VCaP (cell line): ENCODE data around the gene CNNM3.

Experiments used
- H3K27ac ChIP-seq: fragments of 450-650 bp; 2 replicates; pipeline ENCODE4 v1.5.1; 2017
- TF ChIP-seq, protein P1 (sequence below): fragments of 450-650 bp; conservative IDR thresholded peaks from 2 replicates; pipeline ENCODE4 v1.5.1; 2017; ENCODE audit warnings: mild to moderate bottlenecking, moderate library complexity

The CNNM3 gene

DNA sequence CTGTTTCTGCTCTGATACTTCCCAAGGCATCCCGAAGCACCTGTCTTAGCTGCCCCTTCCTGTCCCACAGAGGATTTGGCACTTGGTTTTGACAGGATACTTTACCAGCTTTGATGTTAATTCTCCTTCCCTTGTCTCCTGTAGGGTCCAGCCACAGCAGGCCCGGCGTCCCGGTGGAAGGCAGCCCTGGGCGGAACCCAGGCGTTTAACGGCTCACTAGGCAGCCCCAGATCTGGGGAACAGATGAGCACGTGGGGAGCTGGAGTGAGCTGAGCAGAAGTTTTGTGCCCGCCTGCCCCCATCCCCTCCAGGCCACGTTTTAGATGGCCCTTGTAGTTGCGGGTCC lies 16.3 kb downstream of the CNNM3 start:
- TF ChIP-seq, protein P1, sequence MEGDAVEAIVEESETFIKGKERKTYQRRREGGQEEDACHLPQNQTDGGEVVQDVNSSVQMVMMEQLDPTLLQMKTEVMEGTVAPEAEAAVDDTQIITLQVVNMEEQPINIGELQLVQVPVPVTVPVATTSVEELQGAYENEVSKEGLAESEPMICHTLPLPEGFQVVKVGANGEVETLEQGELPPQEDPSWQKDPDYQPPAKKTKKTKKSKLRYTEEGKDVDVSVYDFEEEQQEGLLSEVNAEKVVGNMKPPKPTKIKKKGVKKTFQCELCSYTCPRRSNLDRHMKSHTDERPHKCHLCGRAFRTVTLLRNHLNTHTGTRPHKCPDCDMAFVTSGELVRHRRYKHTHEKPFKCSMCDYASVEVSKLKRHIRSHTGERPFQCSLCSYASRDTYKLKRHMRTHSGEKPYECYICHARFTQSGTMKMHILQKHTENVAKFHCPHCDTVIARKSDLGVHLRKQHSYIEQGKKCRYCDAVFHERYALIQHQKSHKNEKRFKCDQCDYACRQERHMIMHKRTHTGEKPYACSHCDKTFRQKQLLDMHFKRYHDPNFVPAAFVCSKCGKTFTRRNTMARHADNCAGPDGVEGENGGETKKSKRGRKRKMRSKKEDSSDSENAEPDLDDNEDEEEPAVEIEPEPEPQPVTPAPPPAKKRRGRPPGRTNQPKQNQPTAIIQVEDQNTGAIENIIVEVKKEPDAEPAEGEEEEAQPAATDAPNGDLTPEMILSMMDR: no peak
- no peak overlapping the region for H3K27ac ChIP-seq

DNA sequence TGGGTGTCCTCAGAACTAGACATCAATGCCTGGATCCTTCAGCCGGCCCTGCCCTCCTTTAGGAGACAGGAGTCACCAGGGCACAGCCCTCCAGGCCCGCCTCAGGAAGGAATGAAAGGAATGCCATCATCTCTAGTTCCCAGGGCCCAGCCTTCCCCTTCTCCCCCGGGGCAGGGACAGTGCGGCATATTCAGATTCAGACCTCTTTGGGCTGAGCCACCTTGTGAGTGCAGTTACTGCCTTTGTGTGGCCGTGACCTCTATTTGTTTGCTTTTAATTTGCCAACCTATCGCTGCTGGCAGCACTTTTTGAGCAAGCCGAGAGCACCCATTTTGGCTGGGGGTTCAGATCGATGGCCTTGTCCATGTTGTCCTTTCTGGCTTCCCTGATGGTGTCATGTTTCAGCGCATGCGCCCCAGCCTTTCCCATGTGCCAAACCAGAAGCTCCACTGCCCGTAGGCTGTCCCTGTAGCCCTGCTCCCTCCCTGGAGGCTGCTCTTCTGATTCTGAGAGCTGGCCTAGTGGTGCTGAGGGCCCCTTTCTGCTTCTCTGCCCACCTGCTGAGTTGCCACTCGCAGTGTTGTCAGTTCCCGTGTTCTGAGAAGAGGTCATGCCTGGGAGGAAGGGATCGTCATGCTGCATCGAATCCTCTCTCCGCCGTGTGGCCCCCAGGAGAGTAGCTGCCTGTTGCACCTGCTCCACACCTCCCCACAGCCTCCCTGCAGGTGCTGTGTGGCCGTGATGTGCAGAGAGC lies 16.9 kb downstream of the CNNM3 start:
- TF ChIP-seq, protein P1: no peak
- no peak overlapping the region for H3K27ac ChIP-seq

DNA sequence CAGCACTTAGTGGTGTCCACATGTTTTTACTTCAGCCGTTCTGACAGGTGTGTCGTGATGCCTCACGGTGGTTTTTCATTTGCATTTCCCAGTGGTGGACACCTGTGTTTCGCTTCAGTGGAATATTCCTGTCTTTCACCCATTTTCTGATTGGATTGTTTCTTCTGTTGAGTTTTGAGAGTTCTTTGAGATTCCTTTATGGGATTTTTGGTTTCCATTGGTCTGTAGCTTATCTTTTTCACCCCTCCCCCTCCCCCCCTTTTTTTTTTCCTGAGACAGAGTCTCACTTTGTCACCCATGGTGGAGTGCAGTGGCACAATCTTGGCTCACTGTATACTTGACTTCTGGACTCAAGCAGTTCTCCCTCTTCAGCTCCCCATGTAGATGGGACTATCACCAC lies 19.8 kb downstream of the CNNM3 start:
- H3K27ac ChIP-seq: no peak overlapping the region
- TF ChIP-seq, protein P1: no peak

DNA sequence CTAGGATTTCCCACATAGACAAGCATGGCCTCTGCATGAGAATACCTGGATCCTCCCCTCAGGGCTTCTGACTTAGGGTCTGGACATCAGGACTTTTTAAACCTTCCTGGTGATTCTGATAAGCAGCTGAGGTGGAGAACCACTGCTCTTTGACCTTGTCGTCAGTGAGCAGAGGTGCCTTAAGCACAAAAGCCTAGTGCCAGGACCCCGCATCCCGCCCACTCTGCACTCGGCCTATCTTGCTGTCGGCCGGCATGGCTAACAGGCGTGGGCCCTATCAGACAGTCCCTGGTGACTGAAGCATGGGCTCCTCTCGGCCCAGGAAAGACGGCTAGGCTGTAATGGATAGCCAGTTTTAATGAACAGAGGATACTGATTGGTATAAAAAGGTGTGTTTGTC lies 21.5 kb downstream of the CNNM3 start:
- TF ChIP-seq, protein P1: no peak

DNA sequence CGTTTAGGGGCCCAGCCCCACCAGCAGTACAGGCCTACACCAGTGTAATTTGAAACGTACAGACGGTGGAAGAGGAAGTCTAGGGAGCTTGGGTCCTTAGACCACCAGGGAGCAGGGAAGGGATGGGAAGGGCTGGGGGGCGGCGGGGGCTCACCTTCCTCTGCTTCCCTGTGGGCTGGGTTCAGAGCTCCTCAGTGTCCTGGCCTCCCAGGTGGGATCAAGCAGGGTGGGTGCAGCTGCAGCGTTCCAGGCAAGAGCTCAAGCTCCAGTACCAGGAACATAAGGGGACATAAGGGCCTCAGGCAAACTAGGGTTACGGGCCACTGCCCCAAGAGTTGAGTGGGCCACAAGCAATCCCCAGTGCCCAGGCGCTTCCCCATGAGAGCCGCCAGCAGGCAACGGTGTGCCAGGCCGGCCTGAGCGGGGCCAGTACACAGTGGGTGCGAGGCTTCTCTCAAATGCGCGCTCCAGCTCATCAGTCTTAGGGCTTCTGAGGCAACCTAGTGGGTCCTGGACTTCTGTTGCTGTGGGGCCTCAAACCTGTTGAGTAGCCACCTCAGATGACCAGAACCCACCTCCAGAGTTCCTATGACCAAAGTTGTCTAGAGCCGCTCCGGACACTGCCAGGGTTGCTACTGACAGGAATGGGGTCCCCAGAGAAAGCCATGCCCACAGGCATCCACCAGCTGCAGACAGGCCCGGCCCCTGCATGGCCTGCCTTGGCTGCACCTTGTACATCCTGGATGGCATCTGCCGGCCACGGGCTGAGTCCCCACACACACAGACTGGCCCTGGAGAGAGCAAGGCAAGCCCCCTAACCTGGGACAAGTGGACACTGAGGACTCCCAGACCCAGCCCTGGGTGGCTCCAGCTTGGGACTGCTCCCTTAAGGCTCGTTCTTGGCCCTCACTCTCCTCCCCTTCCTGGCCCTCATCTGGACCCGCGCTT lies 22.6 kb downstream of the CNNM3 start:
- no peak overlapping the region for H3K27ac ChIP-seq
- TF ChIP-seq, protein P1: no peak

More for the DNA sequence above, 21.5 kb downstream of the CNNM3 start:
- H3K27ac ChIP-seq: no peak overlapping the region

DNA sequence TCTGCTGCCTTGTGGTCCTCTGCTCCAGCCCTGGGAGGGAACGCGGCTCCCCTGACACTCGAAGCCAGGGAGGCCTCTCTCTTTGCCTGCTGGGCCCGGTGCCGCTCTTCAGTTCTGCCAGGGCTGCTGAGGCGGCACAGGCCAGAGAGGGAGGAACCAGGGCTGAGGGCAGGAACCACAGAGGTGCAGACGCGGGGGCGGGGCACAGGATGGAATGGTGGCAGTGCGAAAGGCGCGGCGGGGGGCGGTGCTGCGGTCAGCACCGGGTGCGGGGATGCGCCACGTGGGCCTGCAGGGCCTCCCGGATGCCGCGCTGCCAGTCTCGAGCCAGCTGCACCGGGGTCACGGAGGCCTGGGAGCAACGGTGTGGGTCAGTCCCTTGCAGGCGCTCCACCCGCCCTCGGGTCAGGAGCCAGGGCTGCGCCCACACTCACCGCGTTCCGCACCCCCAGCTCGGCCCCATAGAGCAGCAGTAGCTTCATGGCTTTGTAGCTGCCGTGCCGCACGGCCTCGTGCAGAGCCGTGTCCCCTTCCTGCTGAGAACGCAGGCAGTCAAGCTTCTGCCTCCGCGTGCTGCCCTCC lies 23.3 kb downstream of the CNNM3 start:
- H3K27ac ChIP-seq: no peak overlapping the region
- TF ChIP-seq, protein P1: no peak
